Gastroesophageal sphincter (tissue), 4 donors: ENCODE results near the gene ZDHHC21. TPM values are rescaled to one million over a fixed set of nuclear protein-coding genes. Genes with fewer than 3 reads are reported as not detected.
"Not testable (repeated sequence)": the region's sequence is repeated elsewhere in the genome, so short reads cannot be mapped to it uniquely, and the experiment has no call there.

Source experiments
- ATAC-seq: fragments of 150-250 bp; one replicate; pipeline ENCODE4 v1.9.1; 2016; ENCODE audit warnings: mild to moderate bottlenecking, moderate library complexity
- H3K27ac ChIP-seq, 4 donors: fragments of 200-600 bp; sonication (generic) in 3 of 4; 1 replicate in 3 of 4; 2 replicates in 1 of 4; pipeline ENCODE4 v1.5.1; 2016 to 2019
- H3K27me3 ChIP-seq: fragments of 200-600 bp; sonication (generic); one replicate; pipeline ENCODE4 v1.5.1; 2019
- H3K36me3 ChIP-seq, 2 donors: fragments of 200-600 bp; sonication (generic); one replicate each; pipeline ENCODE4 v1.5.1; 2019; ENCODE audit warnings: control low read depth in 1 of 2
- H3K4me1 ChIP-seq, 3 donors: fragments of 200-600 bp; sonication (generic); 1 replicate in 2 of 3; 2 replicates in 1 of 3; pipeline ENCODE4 v1.5.1; 2016 to 2019; ENCODE audit warnings: control low read depth in 2 of 3
- H3K4me3 ChIP-seq, 2 donors: fragments of 200-600 bp; sonication (generic); one replicate each; pipeline ENCODE4 v1.5.1; 2019; ENCODE audit warnings: mild to moderate bottlenecking in 1 of 2, moderate library complexity in 1 of 2
- H3K9me3 ChIP-seq, 3 donors: fragments of 200-600 bp; sonication (generic); one replicate each; pipeline ENCODE4 v1.5.1; 2017 to 2019; ENCODE audit warnings: control low read depth in 2 of 3
- EP300 ChIP-seq: sonication (generic); formaldehyde crosslinking; IDR thresholded peaks from one replicate; pipeline ENCODE4 v1.6.1; 2017; ENCODE audit warnings: antibody characterized with exemption, mild to moderate bottlenecking
- POLR2A ChIP-seq, 2 donors: fragments of 450-650 bp; IDR thresholded peaks; one replicate each; pipeline ENCODE4 v1.6.1; 2017; ENCODE audit warnings: antibody characterized with exemption in 2 of 2, mild to moderate bottlenecking in 2 of 2, moderate library complexity in 1 of 2
- POLR2AphosphoS5 ChIP-seq: sonication (generic); formaldehyde crosslinking; IDR thresholded peaks from one replicate; pipeline ENCODE4 v1.6.1; 2017; ENCODE audit warnings: antibody characterized with exemption
- WGBS, 2 donors: methylation state at CpG; one replicate each; pipeline ENCODE4 v1.1.5; 2018; ENCODE audit warnings: low coverage in 1 of 2; 5-methylcytosine and 5-hydroxymethylcytosine counted together
- total RNA-seq, 4 donors: library from RNA; depleted of rRNA; stranded (reverse); fragments of >200 nt; gene quantifications; one replicate each; pipeline ENCODE4 v1.1.0, GENCODE V29; 2016
- TF ChIP-seq, protein P1 (sequence below), 4 experiments: fragments of 200-600 bp in 2 of 4; fragments of 450-650 bp in 2 of 4; sonication (generic) in 1 of 4; IDR thresholded peaks; one replicate each; pipeline ENCODE4 v1.5.1; 2017 to 2019; ENCODE audit warnings: antibody characterized with exemption in 4 of 4, mild to moderate bottlenecking in 2 of 4, moderate library complexity in 2 of 4

Gene ZDHHC21
- total RNA-seq, 4 donors from 2014 or later, result 7.8 to 15.1 (median 10.8) TPM

DNA sequence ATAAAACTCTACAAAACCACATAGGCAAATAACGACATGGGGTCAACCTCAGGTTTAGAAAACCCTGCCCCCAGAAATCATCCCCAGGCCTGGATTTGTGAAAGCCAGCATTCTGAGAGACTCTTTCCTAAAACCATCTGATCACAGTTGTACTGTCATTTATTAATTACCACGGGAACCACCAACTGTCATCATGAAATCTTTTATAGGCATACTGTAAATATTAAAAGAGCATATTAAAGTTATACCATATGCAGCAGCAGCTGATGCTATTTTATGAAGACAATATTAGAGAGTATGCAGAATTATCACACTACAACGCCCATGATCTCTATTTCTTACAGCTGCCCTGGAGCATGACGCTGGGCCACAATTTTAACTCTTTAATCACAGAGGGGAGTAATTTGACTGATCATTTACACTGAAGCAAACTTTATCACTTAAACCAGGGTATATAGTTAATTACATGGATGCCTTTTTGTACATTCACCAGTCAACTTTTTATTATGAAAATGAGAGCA, 9.0 kb upstream of the ZDHHC21 start:
- Histone ChIP-seq H3K4me3 (no peak overlapping the region), H3K9me3 (peaks cover 0 to 32% (median 0%) of the 10 kb centered on the region in 3 donors), H3K27ac (no peak overlapping the region), H3K27me3 (peaks cover 7% of the 10 kb centered on the region), H3K4me1 (no peaks in the 10 kb centered on the region), H3K36me3 (no peaks in the 10 kb centered on the region)
- ATAC-seq, result no peak
- TF ChIP-seq EP300 (no peak), POLR2AphosphoS5 (no peak), POLR2A (IDR thresholded peaks at IDR 0.05) (no peak)
- TF ChIP-seq, protein P1, sequence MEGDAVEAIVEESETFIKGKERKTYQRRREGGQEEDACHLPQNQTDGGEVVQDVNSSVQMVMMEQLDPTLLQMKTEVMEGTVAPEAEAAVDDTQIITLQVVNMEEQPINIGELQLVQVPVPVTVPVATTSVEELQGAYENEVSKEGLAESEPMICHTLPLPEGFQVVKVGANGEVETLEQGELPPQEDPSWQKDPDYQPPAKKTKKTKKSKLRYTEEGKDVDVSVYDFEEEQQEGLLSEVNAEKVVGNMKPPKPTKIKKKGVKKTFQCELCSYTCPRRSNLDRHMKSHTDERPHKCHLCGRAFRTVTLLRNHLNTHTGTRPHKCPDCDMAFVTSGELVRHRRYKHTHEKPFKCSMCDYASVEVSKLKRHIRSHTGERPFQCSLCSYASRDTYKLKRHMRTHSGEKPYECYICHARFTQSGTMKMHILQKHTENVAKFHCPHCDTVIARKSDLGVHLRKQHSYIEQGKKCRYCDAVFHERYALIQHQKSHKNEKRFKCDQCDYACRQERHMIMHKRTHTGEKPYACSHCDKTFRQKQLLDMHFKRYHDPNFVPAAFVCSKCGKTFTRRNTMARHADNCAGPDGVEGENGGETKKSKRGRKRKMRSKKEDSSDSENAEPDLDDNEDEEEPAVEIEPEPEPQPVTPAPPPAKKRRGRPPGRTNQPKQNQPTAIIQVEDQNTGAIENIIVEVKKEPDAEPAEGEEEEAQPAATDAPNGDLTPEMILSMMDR (IDR thresholded peaks at IDR 0.05), result no peak
- WGBS, 2 donors, result 35 to 63% methylated on average over 4 of the region's 4 CpGs

- TF ChIP-seq POLR2A (IDR thresholded peaks at IDR 0.05), result no peak
- 0 to 4% methylated on average over 8 to 9 of the region's 35 CpGs for WGBS, 2 donors
Measured at GRCh38 chr9:14692470-14693250, 572 bp downstream of the ZDHHC21 start.

GRCh38 chr9:14690948-14691730, 2.1 kb downstream of the ZDHHC21 start:
- Histone ChIP-seq H3K9me3 (no peaks in the 10 kb centered on the region), H3K4me3 (no peak overlapping the region), H3K27ac (no peak overlapping the region), H3K36me3 (peaks cover 0 to 40% of the 10 kb centered on the region in 2 donors), H3K27me3 (no peaks in the 10 kb centered on the region), H3K4me1 (peaks cover 0 to 28% (median 0%) of the 10 kb centered on the region in 3 donors)
- TF ChIP-seq POLR2AphosphoS5, result no peak
- TF ChIP-seq POLR2A (IDR thresholded peaks at IDR 0.05), result no peak
- TF ChIP-seq, protein P1 (IDR thresholded peaks at IDR 0.05), result no peak
- no peak for TF ChIP-seq EP300
- ATAC-seq, result no peak
- WGBS, 2 donors, result 80 to 84% methylated on average over 7 of the region's 7 CpGs

More at GRCh38 chr9:14692470-14693250, 572 bp downstream of the ZDHHC21 start:
- H3K27ac ChIP-seq, result peak overlapping the region in 3 of 4 donors; percentile 36 to 80 (median 68)
- no peaks in the 10 kb centered on the region for H3K9me3 ChIP-seq
- peak overlapping the region; percentile 89 to 91 for H3K4me3 ChIP-seq
- no peaks in the 10 kb centered on the region for H3K27me3 ChIP-seq
- peaks cover 0 to 25% of the 10 kb centered on the region in 2 donors for H3K36me3 ChIP-seq
- peaks cover 0 to 28% (median 0%) of the 10 kb centered on the region in 3 donors for H3K4me1 ChIP-seq
- ATAC-seq, result no peak

- H3K27ac ChIP-seq, result no peak overlapping the region
- no peak for TF ChIP-seq EP300
- TF ChIP-seq POLR2A (IDR thresholded peaks at IDR 0.05), result no peak
- TF ChIP-seq, protein P1 (IDR thresholded peaks at IDR 0.05), result no peak
- no peak for TF ChIP-seq POLR2AphosphoS5
- H3K36me3 ChIP-seq, result peaks cover 0 to 45% of the 10 kb centered on the region in 2 donors
- peaks cover 0 to 16% (median 0%) of the 10 kb centered on the region in 3 donors for H3K4me1 ChIP-seq
- no peak overlapping the region for H3K4me3 ChIP-seq
- WGBS, 2 donors, result 74 to 80% methylated on average over 4 to 12 of the region's 12 CpGs
- no peaks in the 10 kb centered on the region for H3K27me3 ChIP-seq
- no peaks in the 10 kb centered on the region for H3K9me3 ChIP-seq
- ATAC-seq, result no peak
Measured at GRCh38 chr9:14687042-14687719, 6.1 kb downstream of the ZDHHC21 start.

- no peak for ATAC-seq
- Histone ChIP-seq H3K4me1 (peaks cover 0 to 7% (median 0%) of the 10 kb centered on the region in 3 donors), H3K9me3 (no peaks in the 10 kb centered on the region), H3K27me3 (no peaks in the 10 kb centered on the region), H3K27ac (no peak overlapping the region), H3K36me3 (peaks cover 0 to 45% of the 10 kb centered on the region in 2 donors), H3K4me3 (no peak overlapping the region)
- TF ChIP-seq EP300 (no peak), POLR2A (IDR thresholded peaks at IDR 0.05) (no peak), POLR2AphosphoS5 (no peak)
- TF ChIP-seq, protein P1 (IDR thresholded peaks at IDR 0.05), result no peak
Measured at GRCh38 chr9:14686168-14686567, 7.1 kb downstream of the ZDHHC21 start.

- not testable (repeated sequence) for ATAC-seq, H3K27me3 ChIP-seq, H3K9me3 ChIP-seq, H3K4me1 ChIP-seq, H3K27ac ChIP-seq, H3K4me3 ChIP-seq
- peaks cover 0 to 27% of the 10 kb centered on the region in 2 donors for H3K36me3 ChIP-seq
- 78 to 85% methylated on average over 3 to 4 of the region's 4 CpGs for WGBS, 2 donors
Measured at GRCh38 chr9:14682616-14683015, 10.6 kb downstream of the ZDHHC21 start.
